HEK293T (cell line): ENCODE data around the gene CHL1.

Source experiments
- CTCF ChIA-PET: fragments of 350-600 bp; formaldehyde crosslinking; extraction: SDS; loops from one replicate; lab custom pipeline; 2021; ENCODE audit warnings: antibody characterized with exemption, inconsistent platforms; lab: Yijun Ruan, JAX
- POLR2A ChIA-PET: fragments of 350-600 bp; formaldehyde crosslinking; extraction: SDS; loops from one replicate; lab custom pipeline; 2020; ENCODE audit warnings: antibody characterized with exemption, inconsistent platforms; lab: Yijun Ruan, JAX
- DNase-seq: peaks from one replicate; pipeline ENCODE4 v3.0.0; 2012; ENCODE audit warnings: mixed read lengths; ENCODE audit errors: extremely low spot score
- ARNT ChIP-seq: fragments of 450-650 bp; IDR thresholded peaks from 2 replicates; pipeline ENCODE4 v1.6.1; 2017; ENCODE audit warnings: mild to moderate bottlenecking
- BHLHE40 ChIP-seq: fragments of 450-650 bp; IDR thresholded peaks from 2 replicates; pipeline ENCODE4 v1.6.1; 2016; ENCODE audit warnings: mild to moderate bottlenecking, moderate library complexity, borderline replicate concordance
- CTBP1 ChIP-seq: fragments of 450-650 bp; IDR thresholded peaks from 2 replicates; pipeline ENCODE4 v1.6.1; 2016; ENCODE audit warnings: borderline replicate concordance
- ELF4 ChIP-seq: fragments of 450-650 bp; IDR thresholded peaks from 2 replicates; pipeline ENCODE4 v1.6.1; 2017; ENCODE audit warnings: antibody characterized with exemption
- FOXA1 ChIP-seq: fragments of 450-650 bp; IDR thresholded peaks from 2 replicates; pipeline ENCODE4 v1.6.1; 2016; ENCODE audit warnings: mild to moderate bottlenecking
- FOXK2 ChIP-seq: fragments of 450-650 bp; IDR thresholded peaks from 2 replicates; pipeline ENCODE4 v1.6.1; 2016; ENCODE audit warnings: mild to moderate bottlenecking
- FOXM1 ChIP-seq: fragments of 450-650 bp; IDR thresholded peaks from 2 replicates; pipeline ENCODE4 v1.6.1; 2017; ENCODE audit warnings: mild to moderate bottlenecking, borderline replicate concordance
- HDGF ChIP-seq: fragments of 450-650 bp; IDR thresholded peaks from 2 replicates; pipeline ENCODE4 v1.6.1; 2017; ENCODE audit warnings: antibody characterized with exemption, borderline replicate concordance
- L3MBTL2 ChIP-seq: fragments of 450-650 bp; conservative IDR thresholded peaks from 2 replicates; pipeline ENCODE4 v1.6.1; 2016; ENCODE audit warnings: mild to moderate bottlenecking
- LEF1 ChIP-seq: fragments of 450-650 bp; IDR thresholded peaks from 2 replicates; pipeline ENCODE4 v1.6.1; 2017; ENCODE audit warnings: mild to moderate bottlenecking, borderline replicate concordance
- NFRKB ChIP-seq: fragments of 450-650 bp; IDR thresholded peaks from 2 replicates; pipeline ENCODE4 v1.6.1; 2016; ENCODE audit warnings: mild to moderate bottlenecking, moderate library complexity
- SP1 ChIP-seq: fragments of 450-650 bp; IDR thresholded peaks from 2 replicates; pipeline ENCODE4 v1.6.1; 2017
- SUZ12 ChIP-seq: fragments of 450-650 bp; IDR thresholded peaks from 2 replicates; pipeline ENCODE4 v1.6.1; 2016; ENCODE audit warnings: mild to moderate bottlenecking
- TARDBP ChIP-seq: fragments of 450-650 bp; IDR thresholded peaks from 2 replicates; pipeline ENCODE4 v1.6.1; 2016
- ZNF384 ChIP-seq: fragments of 450-650 bp; IDR thresholded peaks from 2 replicates; pipeline ENCODE4 v1.6.1; 2016
- TF ChIP-seq, protein P1 (sequence below): fragments of 450-650 bp; IDR thresholded peaks from 2 replicates; pipeline ENCODE4 v1.6.1; 2016

The CHL1 gene

DNA sequence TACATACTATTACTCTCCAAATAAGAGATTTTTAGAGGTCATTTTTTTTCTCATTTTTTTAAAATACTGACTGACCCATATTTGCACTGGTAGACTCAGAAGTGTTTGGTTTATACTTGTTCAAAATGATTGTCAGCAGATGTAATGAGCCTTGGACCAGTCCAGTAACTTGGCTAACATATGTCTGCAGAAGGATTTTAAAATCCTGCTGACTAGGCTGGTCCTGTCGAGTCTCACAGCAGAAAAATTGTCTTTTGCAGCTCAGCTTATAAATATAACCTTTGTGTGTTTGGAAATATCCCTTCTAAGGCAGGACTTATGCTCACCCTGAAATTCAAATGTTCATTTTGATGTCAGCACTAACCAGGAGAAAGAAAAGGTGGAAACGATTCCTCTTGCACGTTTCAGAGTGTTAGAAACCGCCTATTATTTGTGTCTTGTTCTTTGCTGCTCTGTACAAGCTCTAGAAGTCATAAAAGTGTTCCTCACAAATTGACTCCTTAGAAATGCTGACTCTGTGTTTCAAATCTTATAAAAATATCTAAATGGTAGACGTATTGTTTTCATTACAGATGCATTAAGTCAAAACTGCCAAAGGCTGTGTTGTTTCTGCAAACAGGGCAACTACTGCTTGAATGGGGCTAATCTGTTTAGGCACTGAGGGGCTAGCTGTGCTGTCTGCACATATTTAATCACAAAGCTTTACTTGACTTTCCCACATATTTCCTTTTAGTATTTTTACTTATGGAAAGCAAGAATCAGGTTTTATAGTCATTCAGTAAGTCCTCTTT is 95.3 kb downstream of the CHL1 start:
- TF ChIP-seq ARNT (no peak), FOXA1 (no peak), ELF4 (no peak)
- no peak for DNase-seq
- CTCF ChIA-PET: no interaction called here
- POLR2A ChIA-PET: no interaction called here

DNA sequence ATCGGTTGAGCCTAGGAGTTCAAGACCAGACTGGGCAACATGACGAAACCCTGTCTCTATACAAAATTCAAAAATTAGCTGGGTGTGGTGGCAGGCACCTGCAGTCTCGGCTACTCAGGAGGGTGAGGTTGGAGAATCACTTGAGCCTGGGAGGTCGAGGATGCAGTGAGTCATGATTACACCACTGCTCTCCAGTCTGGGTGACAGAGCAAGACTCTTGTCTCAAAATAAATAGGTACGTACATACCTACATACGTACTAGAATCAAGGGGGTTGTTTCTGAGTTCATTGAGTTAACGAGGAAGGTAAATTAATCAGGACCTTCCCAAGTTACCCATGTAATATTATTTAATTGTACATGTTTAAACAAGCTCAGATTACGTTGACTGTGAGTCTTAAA is 97.5 kb downstream of the CHL1 start:
- POLR2A ChIA-PET: no interaction called here
- no peak for TF ChIP-seq ZNF384
- TF ChIP-seq FOXK2: no peak
- TF ChIP-seq NFRKB: no peak
- no peak for DNase-seq
- CTCF ChIA-PET: no interaction called here

DNA sequence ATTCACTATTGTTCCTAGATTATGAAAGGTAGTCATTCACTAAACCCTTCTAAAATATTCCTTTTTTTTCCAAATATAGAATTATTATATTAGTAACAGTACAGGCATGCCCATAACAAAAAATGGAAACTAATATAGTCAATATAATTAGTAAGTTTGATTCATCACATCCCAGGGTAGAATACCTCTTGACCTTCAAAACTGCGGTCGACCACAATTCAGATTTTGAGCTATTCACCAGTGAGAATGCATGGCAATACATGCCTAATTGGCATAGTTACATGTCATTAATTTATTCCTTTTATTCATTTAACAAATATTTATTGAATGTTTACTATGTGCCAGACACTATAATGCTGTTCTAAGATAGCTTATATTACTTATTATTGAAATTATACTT is 98.0 kb downstream of the CHL1 start:
- TF ChIP-seq FOXK2 (no peak), ELF4 (no peak), SUZ12 (no peak), FOXM1 (no peak), HDGF (no peak), NFRKB (no peak), LEF1 (no peak), CTBP1 (no peak), ZNF384 (no peak), SP1 (no peak), ARNT (no peak), TARDBP (no peak), L3MBTL2 (no peak)
- TF ChIP-seq, protein P1, sequence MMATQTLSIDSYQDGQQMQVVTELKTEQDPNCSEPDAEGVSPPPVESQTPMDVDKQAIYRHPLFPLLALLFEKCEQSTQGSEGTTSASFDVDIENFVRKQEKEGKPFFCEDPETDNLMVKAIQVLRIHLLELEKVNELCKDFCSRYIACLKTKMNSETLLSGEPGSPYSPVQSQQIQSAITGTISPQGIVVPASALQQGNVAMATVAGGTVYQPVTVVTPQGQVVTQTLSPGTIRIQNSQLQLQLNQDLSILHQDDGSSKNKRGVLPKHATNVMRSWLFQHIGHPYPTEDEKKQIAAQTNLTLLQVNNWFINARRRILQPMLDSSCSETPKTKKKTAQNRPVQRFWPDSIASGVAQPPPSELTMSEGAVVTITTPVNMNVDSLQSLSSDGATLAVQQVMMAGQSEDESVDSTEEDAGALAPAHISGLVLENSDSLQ: no peak
- POLR2A ChIA-PET: no interaction called here
- CTCF ChIA-PET: no interaction called here

DNA sequence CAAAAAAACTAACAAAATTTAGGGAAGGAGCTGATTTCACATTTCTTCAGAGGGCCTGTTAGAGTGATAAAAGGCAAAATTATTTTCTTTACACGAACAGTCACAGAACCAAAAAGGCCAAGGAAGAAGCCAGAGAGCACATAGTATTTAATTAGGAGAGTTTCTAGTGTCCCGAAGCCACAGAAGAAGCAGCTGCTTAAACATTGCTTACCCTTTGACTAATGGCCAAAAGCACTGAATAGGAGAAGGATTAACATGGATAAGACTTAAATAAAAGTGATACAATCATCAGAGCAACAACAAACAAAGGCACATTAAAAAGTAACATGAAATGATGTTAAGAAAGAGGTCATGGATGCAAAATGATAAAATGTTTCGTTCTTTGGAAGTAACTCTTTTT is 98.6 kb downstream of the CHL1 start:
- TF ChIP-seq FOXA1 (no peak), CTBP1 (no peak), NFRKB (no peak), BHLHE40 (no peak), FOXK2 (no peak), L3MBTL2 (no peak), FOXM1 (no peak)
- no peak for DNase-seq
- ChIA-PET POLR2A (no interaction called here), CTCF (no interaction called here)

More for the DNA sequence above, 98.0 kb downstream of the CHL1 start:
- DNase-seq: no peak

DNA sequence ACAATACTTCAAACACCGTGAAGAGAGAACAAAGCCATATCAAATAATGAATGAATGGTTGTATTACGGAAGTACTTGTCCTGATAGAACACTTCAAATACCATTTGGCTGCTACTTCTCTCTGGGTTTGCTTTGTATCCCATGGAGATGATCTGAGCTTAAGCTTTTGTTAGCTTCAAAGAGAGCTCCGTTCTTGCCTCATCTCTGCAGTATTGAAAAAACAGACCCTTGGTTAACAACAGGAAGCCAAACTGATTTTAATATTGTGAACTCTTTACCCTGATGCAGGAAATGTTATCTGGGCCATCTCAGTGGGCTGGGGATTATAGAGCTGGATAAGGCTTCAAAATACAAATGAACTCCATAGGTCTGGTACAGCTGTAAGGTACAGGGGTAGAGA is 101.0 kb downstream of the CHL1 start:
- ChIA-PET POLR2A (no interaction called here), CTCF (no interaction called here)

DNA sequence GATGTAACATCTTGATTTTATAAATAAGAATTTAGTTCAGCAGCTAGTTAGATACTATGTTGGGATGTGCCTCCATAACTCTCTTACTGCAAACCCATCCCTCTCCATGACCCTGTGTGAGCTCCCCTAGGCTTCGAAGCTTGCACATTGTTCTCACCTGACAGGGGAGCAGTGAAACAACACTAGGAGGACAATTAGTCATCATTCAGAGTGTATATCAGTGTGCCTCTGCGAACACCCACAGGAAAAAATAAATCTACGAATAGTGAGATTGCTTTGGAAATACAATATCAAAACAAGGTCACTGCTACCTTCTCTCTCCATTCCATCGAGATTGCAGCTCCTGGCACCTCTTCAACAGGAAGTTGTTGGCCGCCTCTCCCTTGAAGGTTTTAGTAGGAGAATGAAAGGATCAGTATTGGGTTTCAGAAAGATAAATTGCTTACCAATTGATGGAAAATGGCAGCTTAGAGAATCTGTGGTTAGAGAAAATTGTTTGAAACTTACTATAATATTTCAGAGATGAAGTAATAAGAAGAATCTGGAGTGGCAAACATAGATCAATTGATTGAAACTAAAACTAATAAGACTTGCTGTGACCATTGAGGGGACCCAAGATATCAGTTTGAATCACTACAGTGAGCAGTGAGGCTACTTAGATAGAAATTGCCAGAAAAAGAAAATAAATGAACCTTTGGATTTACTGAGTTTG is 103.2 kb downstream of the CHL1 start:
- CTCF ChIA-PET: no interaction called here
- POLR2A ChIA-PET: no interaction called here
- no peak for TF ChIP-seq CTBP1
- TF ChIP-seq NFRKB: no peak
- no peak for TF ChIP-seq TARDBP
- no peak for TF ChIP-seq LEF1
- no peak for DNase-seq

More for the DNA sequence above, 101.0 kb downstream of the CHL1 start:
- no peak for DNase-seq
- TF ChIP-seq FOXK2 (no peak), LEF1 (no peak), HDGF (no peak), TARDBP (no peak), NFRKB (no peak), ELF4 (no peak), L3MBTL2 (no peak), ZNF384 (no peak), SP1 (no peak), SUZ12 (no peak), BHLHE40 (no peak), CTBP1 (no peak), FOXM1 (no peak), ARNT (no peak), FOXA1 (no peak)
- TF ChIP-seq, protein P1: no peak

DNA sequence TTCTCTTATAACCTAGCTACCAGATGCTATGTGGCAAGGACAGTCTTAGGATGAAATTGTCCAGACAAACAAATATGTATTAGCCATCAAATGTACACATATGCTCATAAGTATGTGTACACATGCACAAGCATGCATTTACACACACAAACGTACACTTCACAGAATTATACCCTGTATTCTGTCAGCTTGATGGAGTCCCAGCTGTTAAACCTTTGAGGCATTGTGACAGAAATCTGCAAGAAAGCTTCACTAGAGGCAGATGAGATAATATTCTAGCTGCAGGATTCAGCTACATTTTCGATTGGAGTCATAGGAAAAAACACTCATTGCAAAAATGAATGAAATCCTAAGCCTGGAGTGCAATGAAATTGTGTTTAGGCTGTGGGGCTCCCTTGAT is 110.6 kb downstream of the CHL1 start:
- TF ChIP-seq CTBP1: no peak
- TF ChIP-seq HDGF: no peak
- TF ChIP-seq ZNF384: no peak
- no peak for TF ChIP-seq NFRKB
- ChIA-PET CTCF (no interaction called here), POLR2A (no interaction called here)
- DNase-seq: no peak
